ENCODE results near the gene INMT.

The INMT gene

GRCh38 chr7:30788640-30789333, 36.9 kb downstream of the INMT start:
- DNase-seq (ENCODE audit: low read depth) = no peak

- no peak for DNase-seq (ENCODE audit: low read depth)
Observed at GRCh38 chr7:30789334-30789711, 37.4 kb downstream of the INMT start.

GRCh38 chr7:30790356-30790755, 38.4 kb downstream of the INMT start:
- DNase-seq (ENCODE audit: low read depth) = no peak

- DNase-seq (ENCODE audit: low read depth) = no peak
Observed at GRCh38 chr7:30791114-30791513, 39.2 kb downstream of the INMT start.

- no peak for DNase-seq (ENCODE audit: low read depth)
Observed at GRCh38 chr7:30795161-30795948, 43.4 kb downstream of the INMT start.

GRCh38 chr7:30796105-30796869, 44.4 kb downstream of the INMT start:
- no peak for DNase-seq (ENCODE audit: low read depth)

GRCh38 chr7:30797176-30798040, 45.5 kb downstream of the INMT start:
- no peak for DNase-seq (ENCODE audit: low read depth)

GRCh38 chr7:30799206-30799975, 47.5 kb downstream of the INMT start:
- no peak for DNase-seq (ENCODE audit: low read depth)

GRCh38 chr7:30799976-30800661, 48.2 kb downstream of the INMT start:
- DNase-seq (ENCODE audit: low read depth) = no peak

- no peak for DNase-seq (ENCODE audit: low read depth)
Observed at GRCh38 chr7:30800785-30801252, 48.9 kb downstream of the INMT start.

GRCh38 chr7:30802812-30803211, 50.9 kb downstream of the INMT start:
- DNase-seq (ENCODE audit: low read depth) = no peak

- DNase-seq (ENCODE audit: low read depth) = no peak
Observed at GRCh38 chr7:30804078-30804661, 52.2 kb downstream of the INMT start.

- no peak for DNase-seq (ENCODE audit: low read depth)
Observed at GRCh38 chr7:30805081-30805691, 53.3 kb downstream of the INMT start.

- DNase-seq (ENCODE audit: low read depth) = no peak
Observed at GRCh38 chr7:30805931-30806330, 54.0 kb downstream of the INMT start.
